ENCODE measurements around the gene TMEM92. TPM values are rescaled to one million over a fixed set of nuclear protein-coding genes. Genes with fewer than 3 reads are reported as not detected.

TMEM92 gene
- total and polyA plus RNA-seq, 7 experiments from 2014 or later = 0.10 TPM; not detected in 6

DNA sequence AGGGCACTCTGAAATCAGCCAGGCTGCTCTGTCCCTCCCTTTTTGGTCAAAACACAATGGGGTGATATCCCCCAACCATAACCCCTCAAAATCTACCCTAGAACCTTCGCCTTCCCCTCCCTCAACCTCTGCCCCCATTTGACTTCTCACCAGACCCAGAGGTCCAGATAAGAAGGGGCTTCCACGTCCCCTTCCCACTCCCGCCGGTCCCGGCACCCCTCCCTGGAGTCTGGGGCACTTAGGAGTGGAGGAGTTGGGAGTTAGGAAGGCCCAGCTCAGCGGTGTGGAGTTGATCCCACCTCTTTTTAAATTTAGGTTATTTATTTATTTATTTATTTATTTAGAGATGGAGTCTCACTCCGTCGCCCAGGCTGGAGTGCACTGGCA is 619 bp upstream of the TMEM92 start:
- peaks cover 29 to 53% (median 48%) of the 10 kb centered on the region in 5 donors for H3K27me3 Mint-ChIP-seq
- no peak overlapping the region for H3K27ac ChIP-seq (ENCODE audit: low read depth, low read length)
- H3K36me3 Mint-ChIP-seq = no peaks in the 10 kb centered on the region
- H3K4me1 ChIP-seq (ENCODE audit: control insufficient read depth in 2 of 2, insufficient read depth in 2 of 2, low read length in 2 of 2) = no peaks in the 10 kb centered on the region
- peaks cover 5 to 19% (median 7%) of the 10 kb centered on the region in 7 donors for H3K4me1 Mint-ChIP-seq
- no peak overlapping the region for H3K27ac Mint-ChIP-seq
- ATAC-seq (no peak), DNase-seq (no peak)
- H3K4me3 ChIP-seq (ENCODE audit: low read length) = no peak overlapping the region
- intact Hi-C loops (cut with micrococcal nuclease) = loop anchor here (1.0 to 10.0 kb wide), 4 partner anchors 24 to 249 kb away; no protein-coding TSS in a partner anchor
- ChIA-PET POLR2A (interaction anchor here (1.1 to 1.3 kb wide), 2 partner anchors 61 to 73 kb away, joined by 5 to 6 read pairs; no protein-coding TSS in a partner anchor), CTCF (interaction anchor here (0.6 to 7.0 kb wide), 4 partner anchors 28 to 104 kb away, joined by 3 to 60 read pairs (median 4); partner anchors contain the start of gene COL1A1)
- H3K9me3 Mint-ChIP-seq = no peaks in the 10 kb centered on the region
- H3K9me3 ChIP-seq (ENCODE audit: control insufficient read depth in 2 of 3, low read length in 3 of 3) = no peaks in the 10 kb centered on the region
- peaks cover 0 to 3% of the 10 kb centered on the region in 2 donors for H3K27me3 ChIP-seq (ENCODE audit: control insufficient read depth in 2 of 2, insufficient read depth in 2 of 2, low read length in 2 of 2)
- H3K4me3 Mint-ChIP-seq = peak overlapping the region in 6 of 10 donors; percentile 9 to 50 (median 36)
- no peaks in the 10 kb centered on the region for H3K36me3 ChIP-seq (ENCODE audit: control insufficient read depth in 2 of 3, insufficient read depth in 3 of 3, low read length in 3 of 3)

GRCh38 chr17:50274897-50275221 is 593 bp downstream of the TMEM92 start:
- Histone ChIP-seq H3K36me3 (ENCODE audit: control insufficient read depth in 2 of 3, insufficient read depth in 3 of 3, low read length in 3 of 3) (no peaks in the 10 kb centered on the region), H3K27me3 (ENCODE audit: control insufficient read depth in 2 of 2, insufficient read depth in 2 of 2, low read length in 2 of 2) (peaks cover 0 to 3% of the 10 kb centered on the region in 2 donors), H3K4me1 (ENCODE audit: control insufficient read depth in 2 of 2, insufficient read depth in 2 of 2, low read length in 2 of 2) (no peaks in the 10 kb centered on the region), H3K27ac (ENCODE audit: low read depth, low read length) (no peak overlapping the region), H3K9me3 (ENCODE audit: control insufficient read depth in 2 of 3, low read length in 3 of 3) (no peaks in the 10 kb centered on the region), H3K4me3 (ENCODE audit: low read length) (no peak overlapping the region)
- Mint-ChIP-seq H3K36me3 (no peaks in the 10 kb centered on the region), H3K4me1 (peaks cover 5 to 19% (median 7%) of the 10 kb centered on the region in 7 donors), H3K27ac (no peak overlapping the region), H3K9me3 (no peaks in the 10 kb centered on the region), H3K27me3 (peaks cover 29 to 60% (median 48%) of the 10 kb centered on the region in 5 donors), H3K4me3 (peak overlapping the region in 2 of 10 donors; percentile 39 to 71)
- POLR2A ChIA-PET = interaction anchor here (1.3 kb wide), 1 partner anchor 62 kb away, joined by 6 read pairs; no protein-coding TSS in a partner anchor
- no peak for ATAC-seq
- intact Hi-C loops (cut with micrococcal nuclease) = loop anchor here in 1 of 2 donors (10.0 kb wide), 1 partner anchor 250 kb away; no protein-coding TSS in a partner anchor
- DNase-seq = no peak
- CTCF ChIA-PET = interaction anchor here (0.7 to 7.0 kb wide), 4 partner anchors 17 to 105 kb away, joined by 3 to 60 read pairs (median 4); partner anchors contain the start of gene COL1A1

DNA sequence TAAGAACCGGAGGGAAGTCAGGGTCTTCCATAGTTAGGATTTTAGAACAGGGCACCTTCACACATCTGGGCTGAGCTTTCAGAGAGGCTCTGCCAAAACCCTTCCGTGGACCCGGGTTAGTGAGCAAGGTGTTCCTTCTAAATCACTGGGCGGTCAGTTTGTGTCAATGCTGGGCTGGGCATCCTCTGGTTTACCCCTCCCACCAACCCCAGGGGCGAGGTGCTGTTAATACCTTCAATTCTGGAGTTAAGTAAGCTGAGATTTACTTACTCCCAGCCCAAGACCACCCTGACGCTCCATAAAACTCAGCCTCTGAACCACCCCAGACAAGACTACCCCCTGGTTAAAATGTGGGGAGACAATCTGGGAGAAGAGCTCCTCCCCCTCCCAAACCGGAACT is 1.0 kb downstream of the TMEM92 start:
- CTCF ChIA-PET = interaction anchor here (0.9 to 7.0 kb wide), 3 partner anchors 16 to 106 kb away, joined by 3 to 60 read pairs (median 5); partner anchors contain the start of gene COL1A1
- no peaks in the 10 kb centered on the region for H3K9me3 Mint-ChIP-seq
- H3K4me1 Mint-ChIP-seq = peaks cover 5 to 19% (median 7%) of the 10 kb centered on the region in 7 donors
- H3K36me3 Mint-ChIP-seq = no peaks in the 10 kb centered on the region
- no peak overlapping the region for H3K4me3 ChIP-seq (ENCODE audit: low read length)
- no peaks in the 10 kb centered on the region for H3K9me3 ChIP-seq (ENCODE audit: control insufficient read depth in 2 of 3, low read length in 3 of 3)
- intact Hi-C loops (cut with micrococcal nuclease) = loop anchor here in 1 of 2 donors (10.0 kb wide), 1 partner anchor 250 kb away; no protein-coding TSS in a partner anchor
- no peak for ATAC-seq
- no peak for DNase-seq
- no peaks in the 10 kb centered on the region for H3K4me1 ChIP-seq (ENCODE audit: control insufficient read depth in 2 of 2, insufficient read depth in 2 of 2, low read length in 2 of 2)
- no peak overlapping the region for H3K27ac ChIP-seq (ENCODE audit: low read depth, low read length)
- H3K4me3 Mint-ChIP-seq = no peak overlapping the region
- POLR2A ChIA-PET = no interaction called here
- H3K36me3 ChIP-seq (ENCODE audit: control insufficient read depth in 2 of 3, insufficient read depth in 3 of 3, low read length in 3 of 3) = no peaks in the 10 kb centered on the region
- peak overlapping the region in 2 of 9 donors; percentile 25 to 46 for H3K27ac Mint-ChIP-seq
- peaks cover 0 to 3% of the 10 kb centered on the region in 2 donors for H3K27me3 ChIP-seq (ENCODE audit: control insufficient read depth in 2 of 2, insufficient read depth in 2 of 2, low read length in 2 of 2)
- H3K27me3 Mint-ChIP-seq = peaks cover 29 to 60% (median 48%) of the 10 kb centered on the region in 5 donors

DNA sequence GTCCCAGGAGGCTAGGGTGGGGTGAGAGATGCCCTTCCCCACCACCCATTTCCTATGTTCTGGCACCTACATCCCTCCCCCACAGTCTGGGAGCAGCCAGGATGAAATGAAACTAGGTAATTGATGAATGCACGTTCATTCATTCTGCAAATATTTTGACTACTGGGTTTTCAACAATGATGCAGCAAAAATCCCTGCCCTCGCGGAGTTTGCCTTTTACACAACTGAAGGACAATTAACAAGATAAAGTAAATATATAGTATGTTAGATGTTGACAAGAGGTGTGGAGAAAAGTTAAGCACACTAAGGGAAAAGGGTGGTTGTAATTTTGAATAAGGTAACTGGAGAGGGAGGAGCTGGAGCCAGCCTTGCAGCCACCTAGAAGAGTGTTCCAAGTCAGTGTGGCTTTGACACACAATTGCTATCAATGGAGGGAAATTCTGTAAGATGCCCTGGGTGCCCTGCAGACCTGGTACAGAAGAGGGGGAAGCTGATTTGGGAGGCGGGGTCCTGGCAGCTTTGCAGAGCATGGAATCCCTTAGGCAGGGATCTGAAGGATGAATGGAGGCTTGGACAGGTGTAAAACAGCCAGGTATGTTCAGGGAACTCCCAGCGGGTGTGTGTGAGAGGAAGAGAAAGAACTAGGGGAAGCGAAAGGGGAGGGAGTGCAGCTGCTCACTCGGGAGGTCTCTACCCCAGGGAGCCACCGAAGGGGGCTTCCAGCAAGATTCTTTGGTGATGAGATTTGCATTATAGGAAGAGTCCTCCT is 2.5 kb downstream of the TMEM92 start:
- Histone ChIP-seq H3K4me1 (ENCODE audit: control insufficient read depth in 2 of 2, insufficient read depth in 2 of 2, low read length in 2 of 2) (no peaks in the 10 kb centered on the region), H3K27ac (ENCODE audit: low read depth, low read length) (no peak overlapping the region), H3K36me3 (ENCODE audit: control insufficient read depth in 2 of 3, insufficient read depth in 3 of 3, low read length in 3 of 3) (no peaks in the 10 kb centered on the region), H3K27me3 (ENCODE audit: control insufficient read depth in 2 of 2, insufficient read depth in 2 of 2, low read length in 2 of 2) (peaks cover 0 to 3% of the 10 kb centered on the region in 2 donors), H3K9me3 (ENCODE audit: control insufficient read depth in 2 of 3, low read length in 3 of 3) (no peaks in the 10 kb centered on the region), H3K4me3 (ENCODE audit: low read length) (no peak overlapping the region)
- Mint-ChIP-seq H3K9me3 (no peaks in the 10 kb centered on the region), H3K27me3 (peaks cover 29 to 66% (median 54%) of the 10 kb centered on the region in 5 donors), H3K36me3 (peaks cover 0 to 2% (median 0%) of the 10 kb centered on the region in 5 donors), H3K4me3 (no peak overlapping the region), H3K4me1 (peaks cover 6 to 19% (median 7%) of the 10 kb centered on the region in 7 donors), H3K27ac (no peak overlapping the region)
- ChIA-PET POLR2A (no interaction called here), CTCF (interaction anchor here (7.0 kb wide), 1 partner anchor 76 kb away, joined by 60 read pairs; the partner anchor contains the start of gene COL1A1)
- DNase-seq (no peak), ATAC-seq (no peak)
- intact Hi-C loops (cut with micrococcal nuclease) = loop anchor here in 1 of 2 donors (10.0 kb wide), 1 partner anchor 252 kb away; no protein-coding TSS in a partner anchor

DNA sequence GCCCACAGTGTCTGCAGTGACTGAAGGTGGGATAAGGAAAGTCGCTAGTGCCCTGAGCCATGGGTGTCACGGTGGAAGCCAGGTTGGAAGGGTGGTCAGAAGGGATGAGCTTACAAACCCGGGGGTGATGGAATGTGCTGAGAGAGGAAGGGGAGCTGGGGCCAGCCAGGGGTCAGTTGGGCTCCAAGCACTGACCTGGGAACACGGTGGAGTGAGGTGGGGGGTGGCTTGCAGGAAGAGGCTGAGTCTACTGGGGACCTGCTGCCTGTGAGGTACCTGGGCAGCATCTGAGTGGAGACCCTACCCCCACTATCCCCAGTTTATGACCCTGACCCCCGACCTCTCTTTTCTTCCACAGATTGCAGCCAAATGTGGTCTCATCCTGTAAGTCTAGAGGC is 3.1 kb downstream of the TMEM92 start:
- Mint-ChIP-seq H3K27ac (no peak overlapping the region), H3K27me3 (peaks cover 26 to 64% (median 50%) of the 10 kb centered on the region in 5 donors), H3K4me1 (peaks cover 6 to 16% (median 6%) of the 10 kb centered on the region in 7 donors), H3K36me3 (peaks cover 0 to 6% (median 0%) of the 10 kb centered on the region in 5 donors), H3K9me3 (no peaks in the 10 kb centered on the region), H3K4me3 (no peak overlapping the region)
- Histone ChIP-seq H3K4me1 (ENCODE audit: control insufficient read depth in 2 of 2, insufficient read depth in 2 of 2, low read length in 2 of 2) (no peaks in the 10 kb centered on the region), H3K4me3 (ENCODE audit: low read length) (no peak overlapping the region), H3K27me3 (ENCODE audit: control insufficient read depth in 2 of 2, insufficient read depth in 2 of 2, low read length in 2 of 2) (peaks cover 0 to 3% of the 10 kb centered on the region in 2 donors), H3K27ac (ENCODE audit: low read depth, low read length) (no peak overlapping the region), H3K9me3 (ENCODE audit: control insufficient read depth in 2 of 3, low read length in 3 of 3) (no peaks in the 10 kb centered on the region), H3K36me3 (ENCODE audit: control insufficient read depth in 2 of 3, insufficient read depth in 3 of 3, low read length in 3 of 3) (no peaks in the 10 kb centered on the region)
- no peak for DNase-seq
- no peak for ATAC-seq
- CTCF ChIA-PET = interaction anchor here (1.0 to 7.0 kb wide), 2 partner anchors 11 to 76 kb away, joined by 3 to 60 read pairs; partner anchors contain the start of gene COL1A1
- POLR2A ChIA-PET = no interaction called here
- intact Hi-C loops (cut with micrococcal nuclease) = loop anchor here in 1 of 2 donors (10.0 kb wide), 1 partner anchor 253 kb away; no protein-coding TSS in a partner anchor

DNA sequence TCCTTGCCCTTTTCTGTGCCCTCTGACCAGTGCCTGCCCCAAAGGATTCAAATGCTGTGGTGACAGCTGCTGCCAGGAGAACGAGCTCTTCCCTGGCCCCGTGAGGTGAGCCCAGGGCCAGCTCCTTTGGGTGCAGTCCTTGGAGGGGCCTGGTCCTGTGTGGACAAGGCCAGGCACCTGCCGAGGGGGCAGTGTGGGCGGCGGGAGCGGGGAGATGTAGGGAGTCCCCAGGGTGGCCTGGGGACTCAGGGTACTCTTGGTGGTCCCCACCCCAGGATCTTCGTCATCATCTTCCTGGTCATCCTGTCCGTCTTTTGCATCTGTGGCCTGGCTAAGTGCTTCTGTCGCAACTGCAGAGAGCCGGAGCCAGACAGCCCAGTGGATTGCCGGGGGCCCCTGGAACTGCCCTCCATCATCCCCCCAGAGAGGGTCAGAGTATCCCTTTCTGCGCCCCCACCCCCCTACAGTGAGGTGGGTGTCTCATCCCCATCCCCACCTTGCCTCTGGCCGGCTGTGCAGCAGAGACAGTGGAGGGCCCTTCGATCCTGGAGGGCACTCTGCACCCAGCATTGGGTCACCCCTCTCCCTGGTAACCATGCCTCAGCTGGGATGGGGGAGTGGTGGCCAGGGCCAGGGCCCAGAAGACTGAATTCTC is 4.4 kb downstream of the TMEM92 start:
- no peak for ATAC-seq
- POLR2A ChIA-PET = no interaction called here
- DNase-seq = no peak
- Histone ChIP-seq H3K4me3 (ENCODE audit: low read length) (no peak overlapping the region), H3K4me1 (ENCODE audit: control insufficient read depth in 2 of 2, insufficient read depth in 2 of 2, low read length in 2 of 2) (no peaks in the 10 kb centered on the region), H3K27me3 (ENCODE audit: control insufficient read depth in 2 of 2, insufficient read depth in 2 of 2, low read length in 2 of 2) (no peaks in the 10 kb centered on the region), H3K27ac (ENCODE audit: low read depth, low read length) (no peak overlapping the region), H3K9me3 (ENCODE audit: control insufficient read depth in 2 of 3, low read length in 3 of 3) (no peaks in the 10 kb centered on the region), H3K36me3 (ENCODE audit: control insufficient read depth in 2 of 3, insufficient read depth in 3 of 3, low read length in 3 of 3) (no peaks in the 10 kb centered on the region)
- intact Hi-C loops (cut with micrococcal nuclease) = loop anchor here in 1 of 2 donors (10.0 kb wide), 1 partner anchor 254 kb away; no protein-coding TSS in a partner anchor
- peaks cover 0 to 19% (median 0%) of the 10 kb centered on the region in 7 donors for H3K4me1 Mint-ChIP-seq
- H3K27me3 Mint-ChIP-seq = peaks cover 18 to 58% (median 51%) of the 10 kb centered on the region in 5 donors
- CTCF ChIA-PET = no interaction called here
- peaks cover 0 to 13% (median 0%) of the 10 kb centered on the region in 5 donors for H3K36me3 Mint-ChIP-seq
- no peak overlapping the region for H3K4me3 Mint-ChIP-seq
- H3K9me3 Mint-ChIP-seq = peaks cover 0 to 7% (median 0%) of the 10 kb centered on the region in 11 donors
- H3K27ac Mint-ChIP-seq = peak overlapping the region in 1 of 9 donors; percentile 43
